ENCODE data around the gene KSR1. TPM values are rescaled to one million over a fixed set of nuclear protein-coding genes. Genes with fewer than 3 reads are reported as not detected.

Gene KSR1
- total RNA-seq, 2 donors from 2014 or later, result 19.0 to 29.1 TPM

DNA sequence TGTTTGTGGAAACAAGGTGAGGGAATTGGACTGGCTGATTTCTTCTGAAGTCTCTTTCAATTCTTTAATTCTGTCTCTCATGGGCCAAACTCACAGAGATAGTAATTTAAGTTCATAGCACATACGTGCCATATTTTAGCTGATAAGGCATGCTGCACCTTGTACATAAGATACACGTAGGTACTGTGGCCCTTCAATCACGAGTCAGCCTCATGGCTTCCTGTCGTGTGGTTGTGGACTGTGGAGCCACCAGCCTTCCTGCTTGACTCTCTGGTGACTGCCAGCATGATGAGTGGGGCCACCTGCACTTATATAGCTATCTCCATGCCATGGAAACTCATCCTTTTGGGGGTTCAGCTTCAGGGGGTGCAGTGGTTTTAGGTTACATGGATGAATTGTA, 25.1 kb downstream of the KSR1 start:
- DNase-seq, result no peak
- intact Hi-C loops (cut with DNase I, micrococcal nuclease), result no loop called here
- peak; percentile 27 for ATAC-seq

DNA sequence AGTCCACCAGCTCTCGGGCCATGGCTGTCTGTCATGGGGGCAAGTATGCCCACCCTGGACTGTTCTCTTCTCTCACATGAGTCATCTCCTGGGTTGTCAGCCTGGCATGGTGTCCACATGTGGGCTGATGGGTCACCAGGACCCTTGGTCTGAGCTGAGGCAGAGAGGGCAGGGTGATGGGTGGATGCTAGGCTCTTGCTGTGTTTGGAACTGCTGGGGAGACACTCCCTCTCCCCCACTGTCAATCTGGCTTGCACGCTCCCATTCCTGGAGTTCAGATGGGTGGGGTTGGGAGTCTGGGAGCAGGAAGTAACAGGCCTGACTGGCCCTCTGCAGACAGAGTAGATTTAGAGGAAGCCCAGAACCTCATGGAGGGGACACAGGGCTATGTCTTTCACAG, 28.9 kb downstream of the KSR1 start:
- DNase-seq (no peak), ATAC-seq (peak; percentile 84)
- intact Hi-C loops (cut with DNase I, micrococcal nuclease), result no loop called here

DNA sequence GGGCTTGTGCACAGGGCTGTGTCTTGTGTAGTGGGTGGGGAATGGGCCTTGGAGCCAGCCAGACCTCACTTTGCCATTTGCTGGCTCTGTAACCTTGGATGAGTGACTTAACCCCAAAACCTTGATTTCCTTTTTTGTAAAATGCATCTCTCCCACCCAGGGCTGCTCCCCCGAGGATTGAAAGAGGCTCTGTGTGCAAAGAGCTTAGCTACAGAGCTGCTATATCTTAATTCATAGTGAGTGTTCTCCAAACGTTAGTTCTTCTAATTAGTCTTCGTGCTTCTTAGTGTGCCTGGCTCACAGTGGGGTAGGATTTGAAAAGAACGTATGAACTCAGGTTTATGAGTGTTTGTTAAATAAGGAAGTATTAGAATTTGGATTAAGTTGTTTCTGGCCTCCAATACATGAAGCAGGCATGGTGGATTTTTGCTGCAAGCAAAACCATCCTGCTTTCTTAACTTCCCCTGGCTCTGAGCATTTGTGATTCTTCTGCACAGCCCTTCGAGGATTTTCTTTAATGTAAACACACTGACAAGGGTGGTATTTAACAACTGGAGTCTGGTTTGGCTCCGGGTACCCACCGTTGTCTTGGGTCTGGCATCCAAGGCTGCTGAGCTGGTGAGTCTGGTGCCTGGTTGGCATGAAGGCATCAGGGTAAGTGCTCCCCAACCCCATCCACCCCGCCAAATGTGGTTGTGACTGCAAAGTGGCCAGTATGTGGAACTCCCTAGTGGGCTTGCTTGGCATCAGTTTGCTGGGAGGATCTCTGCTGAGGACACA, 29.7 kb downstream of the KSR1 start:
- ATAC-seq, result no peak
- no peak for DNase-seq
- intact Hi-C loops (cut with DNase I, micrococcal nuclease), result no loop called here

- DNase-seq, result no peak
- intact Hi-C loops (cut with DNase I, micrococcal nuclease), result no loop called here
- no peak for ATAC-seq
These were observed 30.5 kb downstream of the KSR1 start for GRCh38 chr17:27486741-27487140.

DNA sequence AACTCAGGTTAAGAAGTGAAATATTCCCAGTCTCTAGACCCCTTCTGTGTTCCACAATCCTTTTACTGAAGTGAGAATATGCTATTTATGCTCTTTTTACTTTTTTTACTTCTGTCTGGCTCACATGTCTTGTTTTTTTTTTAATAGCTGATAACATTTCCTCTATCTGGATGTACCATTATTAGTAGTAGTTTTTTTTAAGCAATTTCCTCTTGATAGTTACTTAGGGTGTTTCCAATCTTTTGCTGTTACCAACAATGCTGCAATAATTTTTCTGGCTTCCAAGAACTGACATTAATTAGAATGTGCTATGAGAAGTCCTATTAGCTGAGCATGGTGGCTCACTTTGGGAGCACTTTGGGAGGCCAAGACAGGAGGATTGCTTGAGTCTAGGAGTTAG, 32.0 kb downstream of the KSR1 start:
- ATAC-seq (no peak), DNase-seq (no peak)
- intact Hi-C loops (cut with DNase I, micrococcal nuclease), result no loop called here

GRCh38 chr17:27489045-27489715, 32.9 kb downstream of the KSR1 start:
- intact Hi-C loops (cut with DNase I, micrococcal nuclease), result no loop called here
- ATAC-seq (peak; percentile 76), DNase-seq (peak; percentile 61 to 63)

- ATAC-seq (no peak), DNase-seq (no peak)
- intact Hi-C loops (cut with DNase I, micrococcal nuclease), result no loop called here
These were observed 34.1 kb downstream of the KSR1 start for GRCh38 chr17:27490391-27490790.

- ATAC-seq, result no peak
- intact Hi-C loops (cut with DNase I, micrococcal nuclease), result no loop called here
- DNase-seq, result no peak
These were observed 35.5 kb downstream of the KSR1 start for GRCh38 chr17:27491713-27492190.

DNA sequence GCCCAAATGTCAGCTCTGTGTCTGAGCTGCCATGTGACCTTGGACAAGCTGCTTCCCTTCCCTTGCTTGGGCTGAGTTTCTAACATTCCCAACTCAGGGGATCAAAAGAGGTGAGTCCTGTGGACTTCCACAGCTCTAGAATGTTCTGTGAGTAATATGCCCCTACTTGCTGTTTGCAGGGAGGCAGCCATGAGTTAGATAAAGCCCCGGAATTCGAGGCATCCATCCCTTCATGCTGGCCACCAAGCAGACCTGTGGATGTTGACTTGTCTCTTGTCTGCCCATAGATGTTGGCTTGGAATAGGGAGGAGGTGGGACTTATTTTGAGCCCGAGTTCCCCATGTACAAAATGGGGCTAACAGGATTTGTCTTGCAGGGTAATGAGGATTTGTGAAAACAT, 36.2 kb downstream of the KSR1 start:
- DNase-seq (no peak), ATAC-seq (no peak)
- intact Hi-C loops (cut with DNase I, micrococcal nuclease), result no loop called here

GRCh38 chr17:27493088-27493487, 36.8 kb downstream of the KSR1 start:
- DNase-seq (no peak), ATAC-seq (no peak)
- intact Hi-C loops (cut with DNase I, micrococcal nuclease), result no loop called here

GRCh38 chr17:27494192-27495091, 38.2 kb downstream of the KSR1 start:
- intact Hi-C loops (cut with DNase I, micrococcal nuclease), result no loop called here

DNA sequence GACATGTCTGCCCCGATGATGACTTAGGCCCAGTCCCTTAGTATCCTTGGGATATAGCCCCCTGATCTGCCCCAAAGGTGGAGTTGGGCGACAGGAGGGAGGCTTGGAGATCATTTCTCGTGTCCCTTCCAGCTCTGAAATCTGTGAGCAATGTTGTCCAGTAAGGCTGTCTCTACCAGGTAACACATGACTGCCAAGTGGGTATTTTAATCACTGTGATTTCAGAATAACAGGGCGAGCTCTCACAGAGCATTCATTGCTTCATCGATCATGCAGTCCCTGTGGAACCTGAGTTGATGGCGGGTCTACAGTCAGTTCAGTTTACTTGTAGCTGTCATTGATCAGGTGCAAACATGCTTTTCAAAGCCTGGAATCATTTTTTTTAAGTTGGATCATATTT, 39.2 kb downstream of the KSR1 start:
- no peak for DNase-seq
- intact Hi-C loops (cut with DNase I, micrococcal nuclease), result no loop called here
- no peak for ATAC-seq

More at GRCh38 chr17:27494192-27495091, 38.2 kb downstream of the KSR1 start:
- ATAC-seq, result peak; percentile 98
- peak; percentile 86 to 92 for DNase-seq

DNA sequence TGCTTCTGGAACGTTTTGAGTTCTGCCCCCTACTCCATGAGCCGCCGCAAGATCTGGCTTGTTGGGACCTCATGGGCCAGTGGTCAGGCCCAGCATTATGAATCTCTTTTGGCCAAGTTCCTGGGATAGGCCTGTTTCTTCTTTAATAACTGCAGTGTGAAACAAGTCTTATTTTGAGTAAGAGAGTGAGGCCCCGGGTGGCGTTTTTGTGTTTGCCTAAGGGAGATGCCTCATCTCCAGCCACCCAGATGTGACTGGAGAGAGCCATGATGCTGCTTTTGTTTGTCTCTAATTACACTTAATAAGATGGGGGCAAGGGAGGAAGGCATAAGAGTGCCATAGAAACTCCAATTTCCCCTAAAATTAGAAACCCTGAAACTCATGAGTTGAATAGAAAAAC, 39.8 kb downstream of the KSR1 start:
- DNase-seq (no peak), ATAC-seq (no peak)
- intact Hi-C loops (cut with DNase I, micrococcal nuclease), result no loop called here

DNA sequence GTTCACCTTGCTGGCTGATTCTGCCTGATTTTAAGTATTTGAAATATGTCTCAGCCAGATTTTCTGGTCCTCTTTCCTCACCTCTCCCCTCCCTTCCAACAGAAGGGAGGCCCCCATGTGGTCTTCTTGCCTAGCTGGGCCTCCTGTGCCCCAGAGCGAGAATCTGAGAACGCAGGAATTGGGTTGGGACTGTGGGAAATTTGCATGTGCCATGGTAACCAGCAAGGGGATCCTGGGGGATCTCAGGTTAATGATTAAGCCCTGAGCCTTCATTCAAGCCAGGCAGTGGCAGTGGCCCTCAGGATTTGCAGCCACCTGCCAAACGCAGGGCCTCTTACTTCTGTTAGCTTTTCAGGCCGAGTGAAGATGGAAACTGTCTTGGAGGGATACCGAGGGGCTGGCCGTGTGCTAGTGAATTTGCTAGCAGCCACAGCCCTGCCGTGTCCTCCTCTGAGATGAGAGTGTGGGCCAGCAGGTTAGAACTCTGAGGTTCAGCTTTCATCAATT, 40.2 kb downstream of the KSR1 start:
- intact Hi-C loops (cut with DNase I, micrococcal nuclease), result no loop called here
- no peak for DNase-seq
- ATAC-seq, result no peak

- no peak for ATAC-seq
- intact Hi-C loops (cut with DNase I, micrococcal nuclease), result no loop called here
- no peak for DNase-seq
These were observed 40.7 kb downstream of the KSR1 start for GRCh38 chr17:27496971-27497370.

- intact Hi-C loops (cut with DNase I, micrococcal nuclease), result no loop called here
- ATAC-seq (no peak), DNase-seq (no peak)
These were observed 41.4 kb downstream of the KSR1 start for GRCh38 chr17:27497696-27498095.

DNA sequence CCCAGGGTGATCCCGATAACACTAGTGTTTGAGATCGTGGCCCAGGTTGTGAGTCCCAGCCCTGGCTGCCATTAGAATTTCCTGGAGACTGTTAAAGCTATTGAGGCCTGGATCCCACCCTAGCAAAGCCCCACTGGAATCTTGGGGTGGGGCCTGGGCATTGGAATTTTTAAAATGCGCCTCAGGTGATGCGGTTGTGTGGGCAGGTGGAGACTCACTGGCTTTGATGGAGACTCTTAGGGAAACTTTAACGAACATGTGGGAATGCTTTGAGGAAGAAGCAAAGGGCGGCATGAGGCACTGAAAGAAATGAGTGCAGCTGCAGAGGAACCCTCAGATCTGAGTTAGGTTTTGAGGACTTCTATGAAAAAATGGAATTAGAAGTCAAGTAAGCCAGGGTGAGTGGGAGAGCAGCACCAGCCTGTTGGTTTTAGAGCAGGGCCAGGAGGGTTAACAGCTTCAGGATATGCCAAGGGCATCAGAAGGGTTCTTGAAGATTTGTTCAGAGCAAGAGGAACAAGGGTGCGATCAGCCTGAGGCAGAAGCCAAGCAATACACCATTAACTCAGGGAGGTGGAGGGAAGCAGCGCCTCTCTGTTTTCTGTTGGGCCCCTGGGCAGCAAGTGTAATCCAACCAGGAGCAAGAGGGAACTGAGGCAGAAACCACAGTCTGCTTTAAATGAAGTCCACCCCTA, 42.5 kb downstream of the KSR1 start:
- ATAC-seq (no peak), DNase-seq (no peak)
- intact Hi-C loops (cut with DNase I, micrococcal nuclease), result no loop called here

DNA sequence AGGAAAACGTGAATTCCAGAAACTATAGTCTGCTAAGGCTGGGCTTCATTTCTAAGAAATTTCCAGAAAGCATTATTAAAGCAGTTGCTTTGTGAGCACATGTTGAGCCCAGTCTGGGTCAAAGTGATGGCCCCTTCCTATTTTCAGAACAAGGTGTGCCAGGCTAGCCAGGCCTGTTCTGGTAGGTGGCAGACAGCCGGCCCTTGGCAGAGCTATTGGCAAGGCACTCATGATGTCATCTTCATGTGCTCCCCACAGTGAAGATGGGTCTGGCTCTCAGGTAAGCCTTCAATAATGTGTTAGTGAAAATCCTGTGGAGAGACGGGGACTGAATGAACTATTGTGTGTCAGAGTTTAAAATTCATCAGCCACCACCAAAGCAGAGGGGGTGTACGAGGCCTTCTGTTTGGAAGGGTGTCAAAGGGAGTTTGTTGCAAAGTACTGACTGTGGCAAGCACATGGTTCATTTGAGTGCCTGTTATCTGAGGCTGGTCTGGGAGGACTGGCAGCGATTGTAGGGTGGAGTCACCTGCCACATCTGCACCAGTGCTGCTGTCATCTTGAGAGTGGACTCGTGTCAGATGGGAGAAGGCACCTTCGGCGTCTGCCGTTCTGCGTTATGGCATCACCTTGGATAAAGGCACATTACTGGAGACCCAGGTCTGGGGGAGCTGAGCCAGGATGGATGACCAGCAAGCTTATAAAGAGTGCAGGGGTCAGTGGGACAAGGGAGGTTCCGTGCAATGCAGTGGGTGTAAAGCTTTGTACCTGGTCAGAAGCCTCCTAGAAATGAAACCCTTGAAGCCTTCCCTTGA, 43.4 kb downstream of the KSR1 start:
- ATAC-seq (no peak), DNase-seq (no peak)
- intact Hi-C loops (cut with DNase I, micrococcal nuclease), result no loop called here

All from left colon (tissue), 2 donors.